Hematopoietic multipotent progenitor cell treated with erythropoietin and hydrocortisone succinate and interleukin-3 and kit ligand, for 6 days (in vitro differentiated cells): ENCODE results near the gene TRNT1.

Source experiments
- DNase-seq: peaks from one replicate; pipeline ENCODE4 v3.0.0-alpha.2; 2015

TRNT1 gene

DNA sequence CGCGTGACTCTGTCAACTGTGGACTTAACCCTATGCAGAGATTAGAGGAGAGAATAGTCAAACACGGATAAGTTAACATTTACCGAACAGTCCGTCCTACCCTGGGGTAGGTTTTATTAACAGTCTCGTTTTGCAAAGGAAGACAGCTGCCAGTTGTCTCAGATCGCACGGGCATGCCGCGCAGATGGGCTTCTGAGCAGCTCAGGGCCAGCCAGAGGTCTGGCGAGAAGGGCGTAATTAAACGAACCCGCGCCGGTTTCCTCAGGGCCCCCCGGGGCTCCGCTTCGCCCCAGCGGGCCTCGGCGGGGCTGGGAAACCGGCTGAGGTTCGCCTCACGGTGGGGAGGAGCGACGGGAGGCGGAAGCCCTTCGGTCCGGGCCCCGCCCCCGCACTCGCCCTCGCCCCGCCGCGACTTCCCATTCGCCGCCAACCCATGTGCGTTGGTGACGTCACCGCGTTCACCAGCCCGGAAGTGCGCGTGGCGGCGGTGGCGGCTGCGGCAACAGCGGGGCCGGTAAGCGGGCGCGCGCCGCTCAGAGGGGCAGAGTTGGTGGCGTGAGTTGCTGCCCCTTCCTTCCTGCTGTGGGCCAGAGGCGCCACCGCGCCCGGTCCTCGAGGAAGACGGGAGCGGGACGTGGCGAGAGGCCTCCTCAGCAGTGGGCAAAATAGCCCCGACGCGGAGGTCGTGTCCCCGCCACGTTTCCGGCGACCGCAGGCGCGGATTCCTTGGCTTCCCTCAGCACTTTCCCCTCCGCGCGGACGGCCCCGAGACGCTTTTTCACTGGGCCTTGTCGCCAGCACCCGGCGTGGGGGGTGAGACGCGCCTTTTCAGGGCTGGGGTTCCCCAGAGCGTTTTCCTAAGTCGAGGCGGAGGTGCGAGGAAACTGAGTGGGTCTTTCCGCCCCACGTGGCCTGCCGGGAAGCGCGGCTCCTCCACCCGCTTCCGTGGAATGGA, at the start of gene TRNT1:
TRNT1 (plus strand) TSS at position 464 of the 955 bp plus-strand sequence. CDS start 2,101 bp downstream, outside the sequence.
- peak; percentile 97 for DNase-seq

GRCh38 chr3:3080309-3080708, 46.4 kb upstream of the TRNT1 start:
- no peak for DNase-seq

DNA sequence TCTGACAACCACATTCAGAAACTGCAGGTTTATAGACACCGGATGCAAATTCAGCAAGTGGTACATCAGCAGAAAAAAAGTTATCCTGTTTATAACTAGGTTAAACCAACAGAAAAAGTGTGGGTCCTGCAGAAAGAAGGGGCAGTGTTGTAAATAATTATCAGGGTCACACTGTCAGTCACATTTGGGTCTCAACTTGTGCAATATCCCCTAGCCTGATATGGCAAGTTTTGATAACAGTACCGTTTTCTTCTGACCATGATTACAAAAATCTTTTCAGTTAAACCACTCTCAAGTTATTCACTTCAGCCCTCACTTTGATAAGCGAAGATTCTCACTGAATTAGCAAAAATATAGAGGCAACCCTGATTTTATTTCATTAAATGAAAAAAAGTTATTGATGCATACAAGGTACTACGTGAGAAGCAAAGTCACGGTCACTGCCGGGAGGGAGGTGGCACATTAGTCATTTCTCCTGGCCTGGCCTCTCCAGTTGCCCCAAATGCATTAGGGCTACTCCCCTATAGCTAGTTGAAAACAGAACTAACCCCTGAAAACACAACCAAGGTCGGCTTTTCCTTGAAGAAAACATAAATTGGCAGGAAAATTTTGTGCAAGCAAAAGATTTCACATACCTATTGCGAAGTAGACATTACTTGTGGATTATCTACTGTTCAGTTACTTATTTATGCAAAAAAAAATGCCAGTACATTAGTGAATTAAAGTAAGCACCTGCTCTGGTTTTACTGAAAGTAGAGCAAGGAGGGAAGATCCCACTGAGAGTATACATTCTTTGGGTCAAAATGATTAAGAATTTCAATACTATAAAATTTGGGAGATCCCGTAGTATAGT, 45.1 kb upstream of the TRNT1 start:
- peak; percentile 65 for DNase-seq

- DNase-seq, result peak; percentile 16
Observed at GRCh38 chr3:3082234-3082924, 44.4 kb upstream of the TRNT1 start.

GRCh38 chr3:3084890-3085289, 41.9 kb upstream of the TRNT1 start:
- DNase-seq, result peak; percentile 18

DNA sequence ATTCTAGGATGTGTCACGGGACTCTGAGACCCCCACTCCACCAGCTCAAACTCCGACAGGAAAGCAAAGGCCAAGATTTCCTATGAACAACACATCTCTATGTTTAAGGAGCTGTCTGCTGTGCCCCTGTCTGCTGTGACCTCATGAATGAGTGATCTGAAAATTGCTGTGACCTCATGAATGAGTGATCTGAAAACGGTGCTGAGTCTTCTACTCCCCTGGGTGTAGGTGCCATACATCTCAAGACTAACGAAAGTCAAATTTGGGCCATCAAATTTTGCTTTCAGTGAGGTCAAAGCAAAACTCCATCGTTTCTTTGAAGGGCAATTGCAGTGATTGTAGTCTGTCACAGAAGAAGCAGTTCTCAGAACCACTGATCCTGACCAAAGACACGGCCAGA, 41.0 kb upstream of the TRNT1 start:
- no peak for DNase-seq

DNA sequence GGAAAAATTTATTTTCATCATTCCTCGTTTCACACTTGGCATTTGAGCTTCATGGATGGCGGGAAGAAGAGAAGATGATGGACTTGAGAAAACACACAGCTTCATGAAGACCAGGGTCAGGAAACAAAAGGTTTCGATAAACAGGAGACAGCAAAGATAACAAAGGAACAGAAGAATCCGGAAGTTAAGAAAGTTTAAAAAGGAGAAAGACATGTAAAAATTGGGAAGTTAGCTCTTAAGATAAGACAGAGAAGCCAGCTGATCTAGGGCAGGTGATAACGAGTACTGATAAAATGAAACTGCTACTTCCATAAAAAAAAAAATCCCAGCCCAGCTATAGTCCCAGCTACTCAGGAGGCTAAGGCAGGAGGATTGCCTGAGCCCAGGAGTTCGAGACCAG, 40.5 kb upstream of the TRNT1 start:
- peak; percentile 50 for DNase-seq

- DNase-seq, result no peak
Observed at GRCh38 chr3:3087279-3087678, 39.5 kb upstream of the TRNT1 start.

DNA sequence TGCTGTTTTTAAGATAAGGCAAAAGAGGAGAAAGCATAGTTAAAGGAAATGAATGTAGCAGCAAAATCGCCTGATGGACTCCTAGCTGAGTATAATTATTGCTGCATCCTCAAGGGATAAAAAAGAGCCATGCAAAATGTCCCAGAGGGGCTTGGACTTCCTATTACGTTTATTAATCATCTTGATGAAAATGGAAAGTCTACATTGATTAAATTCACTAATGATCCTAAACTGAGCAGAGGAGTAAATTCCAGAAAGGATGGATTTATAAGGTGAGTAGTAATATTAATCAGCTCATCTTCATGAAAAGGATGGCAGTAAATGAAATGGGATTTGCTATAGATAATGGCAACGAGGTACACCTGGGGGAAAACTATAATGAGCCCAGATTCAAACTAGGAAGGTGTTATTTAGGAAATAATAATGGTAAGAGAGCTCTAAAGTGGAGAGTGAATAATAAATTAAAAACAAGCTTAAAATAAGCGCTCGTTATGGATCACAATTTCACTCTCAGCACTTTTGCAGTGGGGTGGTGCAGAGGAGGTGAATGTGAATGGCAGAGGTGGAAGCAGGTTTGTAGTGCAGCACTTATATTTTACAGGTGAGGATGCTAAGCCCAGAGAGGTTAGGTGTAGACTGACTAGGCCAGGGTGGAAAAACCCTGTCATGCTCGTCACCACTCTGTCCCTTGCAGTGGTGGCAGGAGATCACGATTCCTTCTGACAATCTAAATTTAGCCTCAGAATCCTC, 38.8 kb upstream of the TRNT1 start:
- DNase-seq, result no peak

DNA sequence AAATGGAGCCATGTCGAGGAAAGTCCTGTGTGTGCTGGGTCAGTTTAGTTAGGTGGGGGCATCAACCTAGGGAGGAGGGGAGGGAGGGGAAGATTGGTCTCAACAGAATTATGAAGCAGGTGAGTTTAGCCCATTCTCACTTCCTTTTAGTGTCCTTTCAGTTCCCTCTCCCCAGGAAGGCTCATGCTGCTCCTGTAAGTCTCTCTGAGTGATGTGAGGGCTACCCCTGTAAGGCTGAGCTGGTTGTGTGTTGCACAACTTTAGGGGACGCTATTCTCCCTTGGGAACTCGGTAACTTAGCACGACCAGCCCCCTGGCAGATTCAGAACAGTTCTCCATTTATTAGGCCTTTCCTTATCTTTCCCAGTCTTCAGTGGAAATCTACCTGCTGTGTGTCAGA, 37.7 kb upstream of the TRNT1 start:
- no peak for DNase-seq

DNA sequence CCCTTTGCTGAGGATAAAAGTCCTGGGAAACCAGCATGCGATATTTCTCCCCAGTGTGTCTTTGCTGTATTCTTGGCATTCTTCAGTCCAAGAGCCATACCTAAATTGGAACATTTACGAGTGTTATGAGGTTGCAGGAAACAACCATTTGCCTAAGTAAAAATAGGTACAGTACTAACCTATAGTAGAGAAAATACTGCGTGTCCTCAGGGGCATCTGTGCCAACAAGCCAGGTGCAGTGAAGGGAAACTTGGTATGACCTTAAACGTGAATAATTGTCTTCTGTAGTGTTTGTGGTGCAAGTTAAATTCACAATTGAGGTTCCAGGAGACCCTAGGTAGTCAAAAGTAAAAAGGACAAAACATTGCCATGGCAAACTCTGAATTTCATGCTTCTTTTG, 28.8 kb upstream of the TRNT1 start:
- no peak for DNase-seq

DNA sequence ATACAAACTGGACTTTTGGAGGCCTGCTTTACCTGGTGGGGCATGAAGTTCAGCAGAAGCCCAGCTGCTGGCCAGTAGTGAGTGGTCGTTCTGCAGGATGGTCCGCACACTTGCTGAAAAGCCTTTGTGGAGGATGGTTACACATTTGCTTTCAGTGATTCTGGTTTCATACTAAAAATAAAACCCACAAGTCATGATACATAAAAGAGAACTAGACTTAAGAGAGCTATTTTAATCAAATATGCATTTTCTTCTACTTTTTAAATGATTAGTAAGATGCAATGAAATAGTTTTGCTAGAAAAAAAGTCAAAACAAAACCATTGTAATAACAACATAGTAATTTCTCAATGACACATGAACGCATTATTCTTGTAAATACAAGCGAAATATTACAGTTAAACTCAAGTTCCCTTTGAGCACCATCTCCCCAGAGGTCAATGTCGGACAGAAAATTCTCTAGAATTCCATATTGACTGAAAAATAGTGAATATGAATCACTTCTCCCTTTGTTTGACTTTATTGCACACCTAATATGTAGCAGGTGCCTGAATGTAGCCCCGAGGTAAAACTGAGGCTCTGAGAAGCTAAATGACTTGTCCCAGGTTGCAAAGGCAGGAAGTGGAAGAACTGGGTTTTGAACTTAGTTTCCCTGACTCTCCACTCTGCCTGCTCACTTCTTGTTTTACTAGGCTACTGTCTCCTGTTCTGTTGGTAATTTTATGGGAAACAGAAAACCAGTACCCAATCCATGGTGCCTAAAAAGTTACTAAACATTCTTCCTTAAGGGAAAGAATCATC, 24.9 kb upstream of the TRNT1 start:
- no peak for DNase-seq

DNA sequence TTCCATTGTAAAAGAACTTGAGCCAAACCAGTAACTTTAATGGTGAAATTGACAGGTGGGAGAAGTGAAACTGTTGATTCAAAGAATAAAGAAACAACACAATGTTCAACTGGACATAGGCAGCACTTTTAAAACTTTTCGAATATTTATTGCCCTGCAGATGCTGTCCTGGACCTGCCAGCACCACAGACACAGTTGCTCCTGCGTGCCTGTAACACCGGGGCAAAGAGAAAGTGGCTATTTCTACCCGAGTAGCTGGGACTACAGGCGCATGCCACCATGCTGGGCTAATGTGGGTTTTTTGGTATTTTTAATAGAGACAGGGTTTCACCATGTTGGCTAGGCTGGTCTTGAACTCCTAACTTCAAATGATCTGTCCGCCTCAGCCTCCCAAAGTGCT, 24.0 kb upstream of the TRNT1 start:
- no peak for DNase-seq

- no peak for DNase-seq
Observed at GRCh38 chr3:3105246-3105645, 21.5 kb upstream of the TRNT1 start.

DNA sequence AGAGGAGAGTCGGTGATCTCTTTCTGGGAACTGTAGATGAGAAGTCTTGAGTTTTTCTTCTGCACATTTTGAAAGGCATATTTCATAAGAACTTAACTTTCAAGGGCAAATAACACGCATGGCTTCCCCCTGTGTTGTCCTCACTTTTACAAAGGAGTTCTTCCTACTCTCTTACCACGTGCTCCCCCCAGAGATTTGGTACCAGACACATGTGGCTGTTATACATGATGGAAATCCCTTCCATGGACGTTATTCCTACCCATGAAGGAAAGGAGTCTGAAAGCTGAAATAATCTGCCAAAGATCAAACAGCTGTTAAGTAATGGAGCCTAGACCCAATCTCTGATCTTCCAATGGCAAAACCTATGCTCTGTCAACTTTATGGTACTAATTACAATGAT, 20.9 kb upstream of the TRNT1 start:
- DNase-seq, result no peak

DNA sequence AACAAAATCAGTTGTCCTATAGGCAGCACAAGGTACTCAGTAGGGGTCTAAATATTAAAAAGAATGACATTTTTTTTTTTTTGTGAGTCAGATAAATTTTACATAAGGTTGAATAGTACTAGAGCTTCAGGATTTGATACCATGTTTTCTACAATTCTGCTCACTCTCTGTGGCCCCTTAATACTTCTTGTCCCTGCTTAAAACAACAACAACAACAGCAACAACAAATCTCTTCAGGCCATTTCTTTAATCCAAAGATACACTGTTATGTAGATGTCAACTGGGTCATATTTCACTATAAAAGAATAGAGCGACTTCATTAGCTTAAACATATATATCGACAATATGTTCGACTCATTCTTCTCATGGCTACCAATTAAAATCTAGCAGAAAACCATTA, 19.6 kb upstream of the TRNT1 start:
- no peak for DNase-seq

DNA sequence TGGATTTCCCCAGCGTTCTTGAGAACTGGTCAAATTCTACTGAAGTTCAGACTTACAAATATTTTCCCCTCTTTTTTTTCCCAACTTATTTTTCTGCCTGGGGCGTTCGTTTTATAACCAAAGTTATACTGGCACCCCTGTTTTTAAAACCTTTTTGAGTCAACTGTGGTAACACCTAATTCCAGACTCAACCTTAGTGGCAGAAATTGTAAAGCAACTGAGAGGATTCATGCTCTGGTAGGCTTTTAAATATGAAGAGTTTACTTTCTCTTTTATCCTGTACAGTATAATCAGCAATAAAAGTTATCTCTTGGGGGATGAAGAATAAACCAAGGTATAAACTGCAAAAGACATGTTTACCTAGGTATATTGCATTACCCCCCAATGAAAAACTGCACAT, 18.9 kb upstream of the TRNT1 start:
- DNase-seq, result no peak

DNA sequence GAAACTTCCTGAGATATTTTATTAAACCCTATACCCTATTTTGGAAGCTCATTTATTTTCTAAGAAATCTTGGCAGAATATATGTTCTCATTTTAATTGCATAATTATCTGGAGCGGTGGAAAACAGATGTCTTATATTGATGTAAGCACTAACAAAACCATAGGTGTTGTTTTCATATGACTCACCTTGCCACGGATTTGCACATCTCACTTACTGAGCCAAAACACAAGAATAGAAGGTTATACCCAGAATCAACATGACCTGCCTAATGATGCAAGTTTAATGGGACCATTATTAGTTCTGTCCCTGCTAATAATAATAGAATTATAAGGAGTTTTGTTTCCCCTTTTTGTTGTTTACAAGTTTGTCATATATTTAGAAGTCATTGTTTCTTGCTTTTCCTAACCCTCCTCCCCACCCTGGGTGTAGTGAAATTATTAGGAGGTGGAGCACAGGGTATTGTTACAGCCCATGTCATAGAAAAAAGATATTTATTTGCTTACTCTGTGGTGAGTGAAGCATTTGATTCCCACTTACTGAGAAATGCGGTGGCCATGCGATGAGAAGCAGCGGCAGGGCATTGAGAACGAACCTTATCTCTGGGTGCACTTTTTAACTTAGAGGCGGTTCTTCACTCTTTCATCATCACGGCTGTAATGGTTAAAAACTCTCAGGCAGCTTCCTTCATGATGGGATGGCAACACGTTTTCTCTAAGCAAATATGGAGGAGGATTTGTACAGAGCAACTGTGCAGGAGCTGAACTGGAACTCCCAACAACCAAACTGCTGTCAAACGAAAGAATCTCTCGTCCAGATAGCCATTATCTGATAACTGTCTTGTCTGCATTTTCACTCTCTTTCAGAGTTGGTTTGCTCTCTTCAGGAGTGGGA, 17.1 kb upstream of the TRNT1 start:
- DNase-seq, result peak; percentile 43

DNA sequence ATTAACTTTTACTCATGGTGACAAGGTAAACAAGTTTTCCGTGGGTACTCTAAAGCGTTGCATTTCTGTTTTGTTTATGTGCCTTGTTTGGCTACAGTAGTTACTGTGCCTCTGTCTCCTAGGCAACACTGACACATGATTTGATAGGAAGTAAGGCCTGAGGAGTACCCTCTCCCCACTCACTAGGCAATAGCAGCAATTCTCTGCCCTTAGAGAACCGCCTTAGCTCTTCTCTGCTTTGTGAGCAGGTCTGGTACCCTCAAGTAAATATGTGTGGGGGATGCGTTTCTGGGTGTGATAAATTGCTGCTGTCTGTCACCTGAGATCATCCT, 16.5 kb upstream of the TRNT1 start, which contains the start of gene IL5RA:
IL5RA (minus strand) TSS at position 76 of the 332 bp plus-strand sequence. CDS start 5,390 bp downstream, outside the sequence.
- DNase-seq, result peak; percentile 41

DNA sequence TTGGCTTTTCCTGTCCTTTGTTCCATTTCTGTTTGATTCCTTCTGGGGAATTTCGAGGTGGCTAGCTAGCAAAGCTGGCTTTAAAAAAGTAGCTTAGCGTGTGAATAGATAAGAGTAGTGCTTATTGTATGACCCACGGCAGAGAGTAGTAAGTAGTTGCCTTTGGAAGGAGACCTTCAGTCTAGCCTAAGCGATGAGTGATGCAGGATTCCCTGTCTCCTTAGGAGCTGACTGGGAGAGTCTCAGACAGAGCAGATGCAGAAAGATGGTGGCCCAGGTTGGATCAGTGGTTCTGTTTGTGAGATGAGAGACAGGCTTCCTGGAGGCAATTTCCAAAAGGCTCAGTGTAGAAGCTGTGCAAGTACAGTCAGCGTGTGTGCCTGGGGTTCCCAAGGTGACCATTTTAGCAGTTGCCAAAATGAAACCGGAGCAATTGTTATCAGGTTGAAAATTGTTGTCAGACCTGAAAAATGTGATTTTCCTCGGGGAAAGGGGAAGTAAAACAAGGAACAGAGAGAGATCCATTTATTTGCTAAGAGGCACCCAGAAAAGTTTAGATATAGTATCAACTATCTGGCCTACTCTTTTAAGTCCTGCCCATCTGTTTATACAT, 15.9 kb upstream of the TRNT1 start:
- no peak for DNase-seq
